ENCODE measurements around the gene TMEM184B. TPM values are rescaled to one million over a fixed set of nuclear protein-coding genes. Genes with fewer than 3 reads are reported as not detected.

TMEM184B gene
- polyA plus RNA-seq, 1 experiment: 75.5 TPM

- Histone ChIP-seq H3K36me3 (ENCODE audit: control insufficient read depth, insufficient read depth, low read length) (peaks cover 54% of the 10 kb centered on the region), H3K4me3 (ENCODE audit: low read depth, low read length) (no peak overlapping the region), H3K27me3 (ENCODE audit: control insufficient read depth, insufficient read depth, low read length) (no peaks in the 10 kb centered on the region)
- no peak for DNase-seq (ENCODE audit: low read depth)
- POLR2A ChIA-PET: interaction anchor here (0.6 kb wide), 1 partner anchor 336 kb away, joined by 3 read pairs; no protein-coding TSS in a partner anchor
- CTCF ChIA-PET: interaction anchor here (0.6 to 1.0 kb wide), 3 partner anchors 20 to 1021 kb away, joined by 3 read pairs; no protein-coding TSS in a partner anchor
- TF ChIP-seq, protein P1, sequence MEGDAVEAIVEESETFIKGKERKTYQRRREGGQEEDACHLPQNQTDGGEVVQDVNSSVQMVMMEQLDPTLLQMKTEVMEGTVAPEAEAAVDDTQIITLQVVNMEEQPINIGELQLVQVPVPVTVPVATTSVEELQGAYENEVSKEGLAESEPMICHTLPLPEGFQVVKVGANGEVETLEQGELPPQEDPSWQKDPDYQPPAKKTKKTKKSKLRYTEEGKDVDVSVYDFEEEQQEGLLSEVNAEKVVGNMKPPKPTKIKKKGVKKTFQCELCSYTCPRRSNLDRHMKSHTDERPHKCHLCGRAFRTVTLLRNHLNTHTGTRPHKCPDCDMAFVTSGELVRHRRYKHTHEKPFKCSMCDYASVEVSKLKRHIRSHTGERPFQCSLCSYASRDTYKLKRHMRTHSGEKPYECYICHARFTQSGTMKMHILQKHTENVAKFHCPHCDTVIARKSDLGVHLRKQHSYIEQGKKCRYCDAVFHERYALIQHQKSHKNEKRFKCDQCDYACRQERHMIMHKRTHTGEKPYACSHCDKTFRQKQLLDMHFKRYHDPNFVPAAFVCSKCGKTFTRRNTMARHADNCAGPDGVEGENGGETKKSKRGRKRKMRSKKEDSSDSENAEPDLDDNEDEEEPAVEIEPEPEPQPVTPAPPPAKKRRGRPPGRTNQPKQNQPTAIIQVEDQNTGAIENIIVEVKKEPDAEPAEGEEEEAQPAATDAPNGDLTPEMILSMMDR (IDR thresholded peaks at IDR 0.05; ENCODE audit: insufficient read depth, low read depth, low read length): no peak
These were observed 31.7 kb upstream of the TMEM184B start for GRCh38 chr22:38304526-38304925.

DNA sequence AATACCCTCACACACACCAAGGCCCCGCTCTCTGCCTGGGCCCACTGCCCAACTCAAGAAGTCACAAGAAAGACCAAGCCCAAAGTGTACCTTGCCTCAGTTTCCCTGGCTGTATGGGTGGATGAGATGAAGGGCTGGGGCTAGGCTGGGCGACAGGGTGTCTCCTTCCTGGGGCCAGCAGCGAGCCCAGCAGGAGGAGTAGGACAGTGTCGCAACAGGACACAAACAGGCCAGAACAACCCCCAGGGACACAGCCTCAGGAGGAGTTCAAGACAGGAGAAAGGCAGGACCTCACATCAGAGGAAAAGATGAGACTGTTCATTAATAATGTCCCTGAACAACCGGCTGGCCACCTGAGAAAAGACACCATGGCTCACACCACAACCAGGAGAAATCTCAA, 31.2 kb upstream of the TMEM184B start:
- TF ChIP-seq, protein P1 (IDR thresholded peaks at IDR 0.05; ENCODE audit: insufficient read depth, low read depth, low read length): no peak
- Histone ChIP-seq H3K27me3 (ENCODE audit: control insufficient read depth, insufficient read depth, low read length) (no peaks in the 10 kb centered on the region), H3K4me3 (ENCODE audit: low read depth, low read length) (no peak overlapping the region), H3K36me3 (ENCODE audit: control insufficient read depth, insufficient read depth, low read length) (peaks cover 55% of the 10 kb centered on the region)
- ChIA-PET CTCF (no interaction called here), POLR2A (no interaction called here)
- no peak for DNase-seq (ENCODE audit: low read depth)

GRCh38 chr22:38302906-38303305, 30.1 kb upstream of the TMEM184B start:
- no peak for DNase-seq (ENCODE audit: low read depth)
- peaks cover 59% of the 10 kb centered on the region for H3K36me3 ChIP-seq (ENCODE audit: control insufficient read depth, insufficient read depth, low read length)
- POLR2A ChIA-PET: no interaction called here

GRCh38 chr22:38300946-38301345, 28.1 kb upstream of the TMEM184B start:
- CTCF ChIA-PET: no interaction called here
- Histone ChIP-seq H3K27me3 (ENCODE audit: control insufficient read depth, insufficient read depth, low read length) (no peaks in the 10 kb centered on the region), H3K36me3 (ENCODE audit: control insufficient read depth, insufficient read depth, low read length) (peaks cover 71% of the 10 kb centered on the region), H3K4me3 (ENCODE audit: low read depth, low read length) (no peak overlapping the region)
- TF ChIP-seq, protein P1 (IDR thresholded peaks at IDR 0.05; ENCODE audit: insufficient read depth, low read depth, low read length): no peak
- POLR2A ChIA-PET: no interaction called here
- no peak for DNase-seq (ENCODE audit: low read depth)

More at GRCh38 chr22:38302906-38303305, 30.1 kb upstream of the TMEM184B start:
- CTCF ChIA-PET: interaction anchor here (1.3 kb wide), 1 partner anchor 14 kb away, joined by 3 read pairs; no protein-coding TSS in a partner anchor
- Histone ChIP-seq H3K27me3 (ENCODE audit: control insufficient read depth, insufficient read depth, low read length) (no peaks in the 10 kb centered on the region), H3K4me3 (ENCODE audit: low read depth, low read length) (no peak overlapping the region)
- TF ChIP-seq, protein P1 (IDR thresholded peaks at IDR 0.05; ENCODE audit: insufficient read depth, low read depth, low read length): no peak

DNA sequence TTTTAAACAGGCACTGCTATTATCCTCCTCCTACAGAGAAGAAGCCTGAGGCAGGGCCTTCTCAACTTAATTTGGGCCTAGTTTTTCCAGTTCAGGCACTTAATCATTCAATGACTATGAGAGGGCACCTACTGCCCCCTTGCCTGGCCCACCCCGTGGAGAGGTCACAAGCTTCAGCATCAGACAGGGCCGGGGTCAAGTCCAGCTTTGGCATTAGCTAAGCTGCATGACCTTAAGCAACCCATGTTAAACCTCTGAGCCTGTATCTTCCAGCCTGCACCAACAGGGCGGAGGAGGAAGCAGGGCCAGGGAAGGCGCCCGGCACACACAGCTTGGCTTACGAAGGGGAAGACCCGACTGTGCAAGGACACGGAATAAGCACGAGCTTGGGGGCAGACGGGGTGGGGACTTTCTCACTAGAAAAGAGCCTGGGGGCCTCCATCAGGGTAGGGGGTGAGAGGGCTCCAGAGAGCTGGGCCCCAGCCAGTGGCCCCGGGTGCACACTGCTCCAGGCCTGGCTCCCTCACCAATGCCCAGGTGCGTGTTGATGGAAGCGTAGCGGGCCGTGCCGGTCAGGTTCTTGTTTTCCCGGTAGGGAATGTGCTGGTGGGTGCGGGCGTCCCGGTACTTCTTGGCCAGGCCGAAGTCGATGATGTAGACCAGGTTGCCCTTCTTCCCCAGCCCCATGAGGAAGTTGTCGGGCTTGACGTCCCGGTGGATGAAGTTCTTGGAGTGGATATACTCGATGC, 27.6 kb upstream of the TMEM184B start:
- CTCF ChIA-PET: no interaction called here
- POLR2A ChIA-PET: no interaction called here

More for the DNA sequence above, 27.6 kb upstream of the TMEM184B start:
- no peak for DNase-seq (ENCODE audit: low read depth)
- peaks cover 76% of the 10 kb centered on the region for H3K36me3 ChIP-seq (ENCODE audit: control insufficient read depth, insufficient read depth, low read length)
- TF ChIP-seq, protein P1 (IDR thresholded peaks at IDR 0.05; ENCODE audit: insufficient read depth, low read depth, low read length): no peak
- H3K4me3 ChIP-seq (ENCODE audit: low read depth, low read length): no peak overlapping the region
- H3K27me3 ChIP-seq (ENCODE audit: control insufficient read depth, insufficient read depth, low read length): no peaks in the 10 kb centered on the region
